ENCODE data around the gene WDR55. TPM values are rescaled to one million over a fixed set of nuclear protein-coding genes. Genes with fewer than 3 reads are reported as not detected.

Gene WDR55
- total RNA-seq, 1 donor from 2014 or later: 36.9 TPM

DNA sequence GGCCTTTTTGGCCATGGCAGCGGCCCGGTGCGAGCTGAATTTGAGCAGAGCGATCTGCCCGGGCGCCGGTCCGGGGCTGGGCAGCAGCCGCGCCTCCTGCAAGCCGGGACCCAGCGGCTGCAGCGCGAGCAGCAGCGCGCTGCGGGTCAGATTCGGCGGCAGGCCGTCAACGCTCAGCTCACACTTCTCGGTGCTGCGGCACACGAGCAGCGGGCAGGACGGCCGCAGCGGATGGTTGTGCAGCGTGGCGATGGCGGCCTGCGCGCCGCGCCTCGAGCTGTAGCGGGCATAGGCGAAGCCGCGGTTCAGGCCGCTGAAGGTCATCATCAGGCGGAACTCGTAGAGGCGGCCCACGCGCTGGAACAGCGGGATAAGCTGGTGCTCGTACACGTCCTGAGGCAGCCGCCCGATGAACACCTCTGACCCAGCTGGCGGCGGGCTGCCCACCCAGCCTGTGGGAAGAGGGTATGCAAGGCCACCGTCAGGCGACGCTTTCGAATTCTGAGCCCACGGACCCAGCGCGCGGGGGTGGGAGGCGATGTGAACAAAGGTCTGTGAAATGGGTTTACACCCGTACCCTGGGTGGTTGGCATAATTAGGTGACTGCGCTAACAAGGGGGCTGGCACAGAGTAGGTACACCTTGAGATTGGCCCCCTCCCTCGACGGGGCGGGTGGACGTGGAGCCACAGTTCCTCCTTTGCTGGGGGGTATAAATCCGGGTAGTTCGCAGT, 7.9 kb downstream of the WDR55 start:
- Mint-ChIP-seq H3K36me3 (ENCODE audit: low read depth) (peaks cover 90% of the 10 kb centered on the region), H3K27ac (no peak overlapping the region), H3K9me3 (no peaks in the 10 kb centered on the region), H3K27me3 (no peaks in the 10 kb centered on the region), H3K4me1 (peaks cover 3% of the 10 kb centered on the region), H3K4me3 (no peak overlapping the region)
- ChIA-PET POLR2A (interaction anchor here (0.9 kb wide), 1 partner anchor 25 kb away, joined by 4 read pairs; the partner anchor contains the start of genes IK and NDUFA2), CTCF (no interaction called here)
- TF ChIP-seq, protein P1, sequence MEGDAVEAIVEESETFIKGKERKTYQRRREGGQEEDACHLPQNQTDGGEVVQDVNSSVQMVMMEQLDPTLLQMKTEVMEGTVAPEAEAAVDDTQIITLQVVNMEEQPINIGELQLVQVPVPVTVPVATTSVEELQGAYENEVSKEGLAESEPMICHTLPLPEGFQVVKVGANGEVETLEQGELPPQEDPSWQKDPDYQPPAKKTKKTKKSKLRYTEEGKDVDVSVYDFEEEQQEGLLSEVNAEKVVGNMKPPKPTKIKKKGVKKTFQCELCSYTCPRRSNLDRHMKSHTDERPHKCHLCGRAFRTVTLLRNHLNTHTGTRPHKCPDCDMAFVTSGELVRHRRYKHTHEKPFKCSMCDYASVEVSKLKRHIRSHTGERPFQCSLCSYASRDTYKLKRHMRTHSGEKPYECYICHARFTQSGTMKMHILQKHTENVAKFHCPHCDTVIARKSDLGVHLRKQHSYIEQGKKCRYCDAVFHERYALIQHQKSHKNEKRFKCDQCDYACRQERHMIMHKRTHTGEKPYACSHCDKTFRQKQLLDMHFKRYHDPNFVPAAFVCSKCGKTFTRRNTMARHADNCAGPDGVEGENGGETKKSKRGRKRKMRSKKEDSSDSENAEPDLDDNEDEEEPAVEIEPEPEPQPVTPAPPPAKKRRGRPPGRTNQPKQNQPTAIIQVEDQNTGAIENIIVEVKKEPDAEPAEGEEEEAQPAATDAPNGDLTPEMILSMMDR (IDR thresholded peaks at IDR 0.05): no peak
- intact Hi-C loops (cut with micrococcal nuclease): no loop called here
- DNase-seq (no peak), ATAC-seq (ENCODE audit: low read depth) (peak; percentile 21)

DNA sequence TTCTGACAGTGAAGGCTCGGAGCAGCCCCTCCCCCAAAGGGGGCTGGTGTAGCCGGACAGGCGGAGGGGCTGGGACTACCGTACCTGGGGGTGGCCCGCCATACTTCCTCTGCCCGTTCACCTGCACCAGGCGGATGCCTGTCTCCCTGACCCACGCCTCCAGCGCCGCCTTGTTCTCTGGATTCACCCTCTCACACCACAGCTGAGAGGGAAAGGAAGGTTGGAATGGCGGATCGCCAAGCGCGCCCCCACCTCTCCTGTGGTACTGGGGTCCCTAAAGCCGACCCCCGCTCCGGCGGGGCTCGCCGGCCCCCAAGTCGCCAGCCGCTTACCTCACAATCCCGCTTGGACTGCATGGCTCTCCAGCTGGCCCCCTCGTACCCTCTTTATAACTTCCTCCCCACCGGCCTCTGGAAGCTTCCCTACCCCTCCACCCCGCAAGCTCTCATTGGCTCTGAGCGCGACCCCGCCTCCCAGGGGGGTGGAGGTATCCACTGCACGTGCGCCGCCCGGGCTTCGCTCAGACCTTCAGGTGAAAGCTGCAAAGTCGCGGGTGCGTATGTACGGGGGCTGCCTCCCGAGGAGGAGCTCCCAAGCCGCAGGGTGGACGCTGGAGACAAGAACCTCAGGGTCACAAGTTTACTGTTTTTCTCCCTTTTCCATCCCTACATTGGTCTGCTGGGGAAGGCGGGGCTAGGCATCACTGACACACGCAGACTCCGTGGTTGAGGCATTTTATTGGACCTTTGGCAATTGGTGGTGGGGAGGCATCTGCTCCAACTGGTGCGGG, 8.7 kb downstream of the WDR55 start, which contains the start of gene DND1:
Gene DND1 (minus strand): TSS at position 390 of the 790 bp plus-strand sequence. CDS start 34 bp downstream, at position 356.
- TF ChIP-seq, protein P1 (IDR thresholded peaks at IDR 0.05): no peak
- no peak for ATAC-seq (ENCODE audit: low read depth)
- CTCF ChIA-PET: no interaction called here
- Mint-ChIP-seq H3K4me1 (no peaks in the 10 kb centered on the region), H3K27me3 (no peaks in the 10 kb centered on the region), H3K36me3 (ENCODE audit: low read depth) (peaks cover 90% of the 10 kb centered on the region), H3K9me3 (no peaks in the 10 kb centered on the region), H3K27ac (no peak within 1 kb of the TSS), H3K4me3 (no peak within 1 kb of the TSS)
- DNase-seq: no peak
- intact Hi-C loops (cut with micrococcal nuclease): no loop called here
- POLR2A ChIA-PET: no interaction called here

DNA sequence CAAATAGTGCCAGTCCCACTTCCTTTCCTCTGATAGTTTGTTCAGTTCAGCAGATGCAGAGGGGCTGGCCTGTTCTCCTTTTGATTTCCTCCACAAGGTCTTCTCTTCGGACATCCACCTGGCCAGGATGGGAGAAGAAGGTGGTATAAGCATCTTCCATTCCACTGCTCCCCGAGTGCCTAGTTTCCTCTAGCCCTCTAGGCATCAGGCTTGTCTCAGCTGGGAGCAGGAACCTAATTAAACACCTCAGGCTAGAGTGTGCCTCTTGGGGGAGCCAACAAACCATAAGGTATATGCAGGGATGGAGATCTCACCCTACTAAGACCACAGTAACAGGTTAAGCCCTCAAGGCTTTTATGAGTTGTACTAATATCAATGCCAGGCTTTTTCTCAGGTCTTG, 9.5 kb downstream of the WDR55 start:
- intact Hi-C loops (cut with micrococcal nuclease): no loop called here

DNA sequence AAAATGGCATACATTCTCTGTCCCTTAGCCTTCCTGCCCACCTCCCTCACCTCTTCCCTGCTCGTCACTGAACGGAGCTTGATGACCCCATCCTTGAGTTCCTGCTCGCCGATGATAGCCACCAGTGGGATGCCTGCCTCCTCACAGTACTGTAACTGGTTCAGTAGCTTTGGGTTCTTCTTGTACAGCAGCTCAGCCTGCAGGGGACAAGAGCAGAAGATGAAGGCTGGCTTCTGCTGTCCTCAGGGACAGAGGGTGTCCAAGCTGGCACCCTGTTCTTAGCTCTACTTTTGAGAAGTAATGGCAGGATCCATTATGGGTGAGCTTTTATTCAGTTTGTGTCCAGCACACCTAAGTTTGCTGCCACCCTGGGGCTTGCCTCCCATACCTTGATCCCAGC, 9.9 kb downstream of the WDR55 start:
- intact Hi-C loops (cut with micrococcal nuclease): no loop called here
- no peak for ATAC-seq (ENCODE audit: low read depth)
- TF ChIP-seq, protein P1 (IDR thresholded peaks at IDR 0.05): no peak
- Mint-ChIP-seq H3K4me1 (no peaks in the 10 kb centered on the region), H3K27me3 (no peaks in the 10 kb centered on the region), H3K27ac (no peak overlapping the region), H3K4me3 (no peak overlapping the region), H3K9me3 (no peaks in the 10 kb centered on the region), H3K36me3 (ENCODE audit: low read depth) (peaks cover 90% of the 10 kb centered on the region)
- DNase-seq: no peak
- ChIA-PET CTCF (no interaction called here), POLR2A (interaction anchor here (1.2 to 1.6 kb wide), 2 partner anchors 17 to 27 kb away, joined by 3 to 4 read pairs; partner anchors contain the start of genes HARS1, HARS2, IK and NDUFA2)

More for the DNA sequence above, 9.5 kb downstream of the WDR55 start:
- ATAC-seq (ENCODE audit: low read depth) (no peak), DNase-seq (no peak)
- Mint-ChIP-seq H3K9me3 (no peaks in the 10 kb centered on the region), H3K27me3 (no peaks in the 10 kb centered on the region), H3K27ac (no peak overlapping the region), H3K4me1 (no peaks in the 10 kb centered on the region), H3K36me3 (ENCODE audit: low read depth) (peaks cover 90% of the 10 kb centered on the region), H3K4me3 (no peak overlapping the region)
- POLR2A ChIA-PET: interaction anchor here (1.2 to 1.6 kb wide), 2 partner anchors 17 to 27 kb away, joined by 3 to 4 read pairs; partner anchors contain the start of genes HARS1, HARS2, IK and NDUFA2
- CTCF ChIA-PET: no interaction called here
- TF ChIP-seq, protein P1 (IDR thresholded peaks at IDR 0.05): no peak

DNA sequence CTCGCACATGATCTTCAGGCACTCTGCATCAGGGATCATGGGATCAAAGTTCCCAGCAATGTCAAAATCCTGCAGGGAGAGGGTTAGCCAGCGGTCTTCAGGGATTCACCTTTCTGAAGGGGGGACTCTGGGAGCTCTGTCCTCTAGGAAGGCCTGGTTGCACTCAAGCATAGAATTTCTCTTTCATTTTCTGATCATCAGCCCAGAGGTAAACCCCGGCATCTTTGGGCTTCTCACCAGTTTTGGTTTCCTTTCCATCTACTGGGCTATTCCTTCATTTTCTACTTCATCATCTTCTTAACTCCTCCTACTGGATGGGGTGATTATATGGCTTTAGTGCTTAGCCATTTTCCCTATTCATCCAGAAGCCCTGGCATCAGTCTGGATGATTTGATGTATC, 13.2 kb downstream of the WDR55 start:
- ATAC-seq (ENCODE audit: low read depth): no peak
- Mint-ChIP-seq H3K36me3 (ENCODE audit: low read depth) (peaks cover 83% of the 10 kb centered on the region), H3K27me3 (no peaks in the 10 kb centered on the region), H3K27ac (no peak overlapping the region), H3K4me1 (no peaks in the 10 kb centered on the region), H3K4me3 (no peak overlapping the region), H3K9me3 (no peaks in the 10 kb centered on the region)
- no peak for DNase-seq
- intact Hi-C loops (cut with micrococcal nuclease): no loop called here
- ChIA-PET CTCF (interaction anchor here (0.6 kb wide), 1 partner anchor 85 kb away, joined by 3 read pairs; no protein-coding TSS in a partner anchor), POLR2A (no interaction called here)
- TF ChIP-seq, protein P1 (IDR thresholded peaks at IDR 0.05): no peak
